HepG2 (cell line): ENCODE data around the gene FGF14. TPM values are rescaled to one million over a fixed set of nuclear protein-coding genes. Genes with fewer than 3 reads are reported as not detected.

Experiments
- ATAC-seq: fragments of 200-7000 bp; cut with Tn5 transposase; 3 replicates; pipeline ENCODE4 v1.9.1; 2020; ENCODE audit warnings: mild to moderate bottlenecking, moderate library complexity
- BruUV-seq: library from RNA; stranded (reverse); fragments of 400-500 nt; replicated peaks from 2 replicates; lab custom pipeline; 2021; lab: Mats Ljungman, UMichigan
- CTCF ChIA-PET: fragments of 300-600 bp; formaldehyde crosslinking; extraction: SDS; loops from one replicate; lab custom pipeline; 2021; ENCODE audit warnings: low total read pairs, inconsistent platforms, low intra/inter-chr PET ratio; lab: Yijun Ruan, JAX
- POLR2A ChIA-PET: fragments of 350-600 bp; sonication (Branson Sonifier 250); formaldehyde crosslinking; loops from one replicate; lab custom pipeline; 2020; ENCODE audit warnings: antibody characterized with exemption, inconsistent platforms; lab: Yijun Ruan, JAX
- DNase-seq: peaks from one replicate; pipeline ENCODE4 v3.0.0-alpha.2; 2015; ENCODE audit warnings: low spot score
- FAIRE-seq: peaks from 3 replicates; lab custom pipeline; 2011; peaks lifted over from hg19 to GRCh38; lab: Jason Lieb, UNC
- H2AFZ ChIP-seq: one replicate; pipeline ENCODE4 v1.6.1; 2011; ENCODE audit warnings: low read length, inconsistent platforms
- H3K27ac ChIP-seq: fragments of 300-600 bp; 3 replicates; pipeline ENCODE4 v1.8.0; 2011; ENCODE audit warnings: mixed run types, mild to moderate bottlenecking, mixed read lengths, low read length, inconsistent platforms; ENCODE audit not compliant: insufficient read depth; ENCODE audit errors: extremely low read length
- H3K27me3 ChIP-seq, 2 experiments: fragments of 200-600 bp in 1 of 2; 2 replicates in 1 of 2; 3 replicates in 1 of 2; pipeline versions ENCODE4 v1.6.0 to v1.8.0; 2011; ENCODE audit warnings: low read length in 2 of 2, mild to moderate bottlenecking in 2 of 2, moderate library complexity in 2 of 2, inconsistent platforms in 1 of 2; ENCODE audit not compliant: insufficient read depth in 2 of 2, control insufficient read depth in 1 of 2
- H3K36me3 ChIP-seq, 2 experiments: fragments of 200-600 bp in 1 of 2; replicated peaks in 1 of 2; 2 replicates in 1 of 2; 3 replicates in 1 of 2; pipeline versions ENCODE4 v1.5.1 to v1.8.0; 2011; ENCODE audit warnings: low read length in 2 of 2, inconsistent platforms in 1 of 2; ENCODE audit not compliant: insufficient read depth in 2 of 2, control insufficient read depth in 1 of 2
- H3K4me1 ChIP-seq: 2 replicates; pipeline ENCODE4 v1.5.1; 2012; ENCODE audit warnings: low read length, inconsistent platforms; ENCODE audit not compliant: insufficient read depth
- H3K4me2 ChIP-seq: 2 replicates; pipeline ENCODE4 v1.6.0; 2011; ENCODE audit warnings: low read depth, low read length, inconsistent platforms
- H3K4me3 ChIP-seq, 3 experiments: fragments of 200-600 bp in 1 of 3; sonication (generic), shearing (Covaris generic) in 1 of 3; replicated peaks in 1 of 3; 2 replicates each; pipeline ENCODE4 v1.5.1; 2011 to 2016; ENCODE audit warnings: low read length in 3 of 3, inconsistent platforms in 2 of 3, low read depth in 2 of 3, mild to moderate bottlenecking in 2 of 3, control low read depth in 1 of 3, mixed read lengths in 1 of 3; ENCODE audit not compliant: insufficient read depth in 1 of 3
- H3K79me2 ChIP-seq: one replicate; pipeline ENCODE4 v1.6.1; 2011; ENCODE audit warnings: low read length, inconsistent platforms; ENCODE audit not compliant: insufficient read depth
- H3K9ac ChIP-seq: 2 replicates; pipeline ENCODE4 v1.6.0; 2011; ENCODE audit warnings: mild to moderate bottlenecking, low read depth, low read length, inconsistent platforms; ENCODE audit not compliant: insufficient read depth
- H3K9me3 ChIP-seq: 2 replicates; pipeline ENCODE4 v1.5.1; 2012; ENCODE audit warnings: mild to moderate bottlenecking, low read length
- H4K20me1 ChIP-seq: 2 replicates; pipeline ENCODE4 v1.6.0; 2011; ENCODE audit warnings: inconsistent platforms, mild to moderate bottlenecking, low read length, moderate library complexity; ENCODE audit not compliant: insufficient read depth
- NFYC ChIP-seq: IDR thresholded peaks from 2 replicates; pipeline ENCODE4 v1.6.1; 2016; ENCODE audit warnings: missing genetic modification reagents, missing compliant biosample characterization
- RERE ChIP-seq: IDR thresholded peaks from 2 replicates; pipeline ENCODE4 v1.6.1; 2016; ENCODE audit warnings: low read depth, missing genetic modification reagents, missing compliant biosample characterization
- ZBTB33 ChIP-seq: sonication (generic); formaldehyde crosslinking; IDR thresholded peaks from 2 replicates; pipeline ENCODE4 v1.4.0; 2020; ENCODE audit warnings: missing genetic modification reagents
- ZBTB40 ChIP-seq, 2 experiments: fragments of 450-650 bp in 1 of 2; sonication (generic) in 1 of 2; formaldehyde crosslinking in 1 of 2; IDR thresholded peaks; 2 replicates each; pipeline versions ENCODE4 v1.6.1 to v1.8.0; 2016 to 2022; ENCODE audit warnings: antibody characterized with exemption in 1 of 2, mild to moderate bottlenecking in 1 of 2, missing genetic modification reagents in 1 of 2
- ZFY ChIP-seq: sonication (generic); formaldehyde crosslinking; IDR thresholded peaks from 2 replicates; pipeline ENCODE4 v1.4.0; 2020; ENCODE audit warnings: missing genetic modification reagents
- WGBS: methylation state at CpG from one replicate; pipeline ENCODE4 v1.1.6; 2017; ENCODE audit warnings: low lambda C conversion rate; 5-methylcytosine and 5-hydroxymethylcytosine counted together
- in situ Hi-C: cut with HindIII; loops from 2 replicates; pipeline ENCODE4 v1.10.0; 2017; ENCODE audit warnings: low pct_unique_long_range_greater_than_20kb; ENCODE audit not compliant: extremely low pct_ligation_motif_present
- intact Hi-C: fragments of 100-400 bp; cut with micrococcal nuclease; formaldehyde crosslinking; loops from one replicate; pipeline ENCODE4 v1.10.0; 2022; ENCODE audit not compliant: unreplicated experiment
- polyA plus RNA-seq, 8 experiments: library from polyadenylated mRNA; depleted of rRNA in 3 of 8; stranded (reverse) in 7 of 8; unstranded in 1 of 8; fragments of >200 nt; fragmentation: Illumina TruSeq in 4 of 8; extraction: Trizol in 4 of 8; gene quantifications; 2 replicates each; pipeline versions ENCODE4 v1.2.1 to v1.2.3, GENCODE V29; 2011 to 2016; ENCODE audit warnings: low read depth in 4 of 8, missing spikeins in 1 of 8, mixed read lengths in 1 of 8; ENCODE audit not compliant: insufficient read depth in 1 of 8
- total RNA-seq, 5 experiments: library from RNA; depleted of rRNA; stranded (reverse); fragments of >200 nt; fragmentation: Illumina TruSeq; extraction: Trizol; gene quantifications; 2 replicates each; pipeline ENCODE4 v1.2.3, GENCODE V29; 2016; ENCODE audit warnings: low read depth in 1 of 5

FGF14 gene
- total and polyA plus RNA-seq, 2 of the 13 experiments (the other 11 are each of a cell fraction or from before 2014, with no cell fraction given) = not detected

- no peak for TF ChIP-seq ZBTB33 (CRISPR knock-in tag)
These were observed 310.6 kb downstream of the FGF14 start (continued) for GRCh38 chr13:102091231-102091630.

DNA sequence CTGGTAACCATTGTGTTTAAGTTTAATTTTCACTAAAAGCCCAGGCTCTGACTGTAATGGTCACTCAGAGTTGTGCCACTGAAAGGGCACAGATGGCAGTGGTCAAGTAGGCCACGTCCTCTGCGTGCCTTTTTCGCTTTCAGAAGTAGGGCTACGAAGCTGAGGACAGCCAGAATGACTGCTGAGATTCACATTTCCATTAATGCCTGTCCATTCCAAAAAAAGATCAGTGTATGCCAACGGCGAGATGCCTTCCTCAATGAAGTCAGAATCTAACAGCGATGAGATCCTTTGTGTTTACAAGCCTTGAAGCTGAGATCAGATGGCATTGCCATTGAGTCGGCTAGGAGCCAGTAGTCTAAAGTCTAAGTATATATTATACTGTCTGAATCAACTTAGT is 311.3 kb downstream of the FGF14 start:
- BruUV-seq = no TSS peak
- ChIA-PET CTCF (no interaction called here), POLR2A (no interaction called here)
- Histone ChIP-seq H3K9me3 (no peaks in the 10 kb centered on the region), H3K36me3 (no peaks in the 10 kb centered on the region), H3K4me3 (no peak overlapping the region), H3K4me1 (no peaks in the 10 kb centered on the region), H3K27ac (no peak overlapping the region), H3K79me2 (no peaks in the 10 kb centered on the region), H3K27me3 (no peaks in the 10 kb centered on the region), H3K4me2 (no peak overlapping the region), H4K20me1 (no peaks in the 10 kb centered on the region), H3K9ac (no peak overlapping the region), H2AFZ (no peak overlapping the region)
- WGBS = 6% methylated on average over 8 of the region's 8 CpGs
- FAIRE-seq (no peak), ATAC-seq (no peak), DNase-seq (no peak)
- in situ Hi-C loops (no loop called here), intact Hi-C loops (no loop called here)
- TF ChIP-seq ZBTB40 (IDR thresholded peaks at IDR 0.05) (no peak), ZBTB40 (CRISPR knock-in tag; IDR thresholded peaks at IDR 0.05) (no peak), ZFY (no peak), NFYC (CRISPR knock-in tag) (no peak), RERE (CRISPR knock-in tag) (no peak)
